Uterus (tissue), 2 donors: ENCODE measurements around the gene GRID2.

ENCODE experiments used
- POLR2A ChIP-seq, 2 donors: fragments of 450-650 bp; IDR thresholded peaks; one replicate each; pipeline ENCODE4 v1.6.1; 2016; ENCODE audit warnings: antibody characterized with exemption in 2 of 2, mild to moderate bottlenecking in 1 of 2, moderate library complexity in 1 of 2
- TF ChIP-seq, protein P1 (sequence below), 4 experiments: fragments of 200-600 bp in 2 of 4; fragments of 450-650 bp in 2 of 4; sonication (generic) in 2 of 4; IDR thresholded peaks; one replicate each; pipeline ENCODE4 v1.5.1; 2016 to 2019; ENCODE audit warnings: antibody characterized with exemption in 4 of 4, mild to moderate bottlenecking in 2 of 4, moderate library complexity in 1 of 4

DNA sequence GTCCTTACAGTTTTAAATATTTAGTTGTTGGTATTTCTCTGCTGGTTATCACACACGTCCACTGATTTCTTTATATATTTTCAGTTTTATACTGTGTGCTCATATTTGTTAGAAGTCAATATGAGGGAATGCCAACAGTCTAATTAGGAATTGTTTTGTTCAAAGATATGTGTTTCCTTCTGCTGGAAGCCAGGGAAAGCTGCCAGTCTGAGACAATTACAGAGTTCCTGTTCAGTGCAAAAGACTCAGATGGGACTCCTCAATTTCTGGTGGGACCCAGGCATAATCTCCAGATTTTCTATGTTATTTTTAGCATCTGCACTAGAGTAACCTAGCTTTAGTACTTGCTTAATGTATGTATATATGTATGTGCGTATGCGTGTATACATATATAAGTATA lies 486.0 kb downstream of the GRID2 start:
- TF ChIP-seq, protein P1, sequence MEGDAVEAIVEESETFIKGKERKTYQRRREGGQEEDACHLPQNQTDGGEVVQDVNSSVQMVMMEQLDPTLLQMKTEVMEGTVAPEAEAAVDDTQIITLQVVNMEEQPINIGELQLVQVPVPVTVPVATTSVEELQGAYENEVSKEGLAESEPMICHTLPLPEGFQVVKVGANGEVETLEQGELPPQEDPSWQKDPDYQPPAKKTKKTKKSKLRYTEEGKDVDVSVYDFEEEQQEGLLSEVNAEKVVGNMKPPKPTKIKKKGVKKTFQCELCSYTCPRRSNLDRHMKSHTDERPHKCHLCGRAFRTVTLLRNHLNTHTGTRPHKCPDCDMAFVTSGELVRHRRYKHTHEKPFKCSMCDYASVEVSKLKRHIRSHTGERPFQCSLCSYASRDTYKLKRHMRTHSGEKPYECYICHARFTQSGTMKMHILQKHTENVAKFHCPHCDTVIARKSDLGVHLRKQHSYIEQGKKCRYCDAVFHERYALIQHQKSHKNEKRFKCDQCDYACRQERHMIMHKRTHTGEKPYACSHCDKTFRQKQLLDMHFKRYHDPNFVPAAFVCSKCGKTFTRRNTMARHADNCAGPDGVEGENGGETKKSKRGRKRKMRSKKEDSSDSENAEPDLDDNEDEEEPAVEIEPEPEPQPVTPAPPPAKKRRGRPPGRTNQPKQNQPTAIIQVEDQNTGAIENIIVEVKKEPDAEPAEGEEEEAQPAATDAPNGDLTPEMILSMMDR (IDR thresholded peaks at IDR 0.05) = no peak
- no peak for TF ChIP-seq POLR2A (IDR thresholded peaks at IDR 0.05)
